GM12801 (cell line): ENCODE results near the gene TASOR2.

Experiments
- CTCF ChIP-seq: IDR thresholded peaks from one replicate; pipeline ENCODE4 v1.5.1; 2011; ENCODE audit warnings: control low read depth; ENCODE audit not compliant: insufficient read length; ENCODE audit errors: extremely low read depth

The TASOR2 gene

GRCh38 chr10:5649746-5650145 is 34.9 kb upstream of the TASOR2 start:
- TF ChIP-seq CTCF = no peak

GRCh38 chr10:5650664-5651387 is 33.8 kb upstream of the TASOR2 start:
- TF ChIP-seq CTCF = no peak

- no peak for TF ChIP-seq CTCF
These were observed 33.3 kb upstream of the TASOR2 start for GRCh38 chr10:5651388-5651764.

GRCh38 chr10:5652746-5653145 is 31.9 kb upstream of the TASOR2 start:
- TF ChIP-seq CTCF = no peak

GRCh38 chr10:5654218-5654755 is 30.4 kb upstream of the TASOR2 start:
- TF ChIP-seq CTCF = no peak

GRCh38 chr10:5655121-5655520 is 29.5 kb upstream of the TASOR2 start:
- no peak for TF ChIP-seq CTCF

- TF ChIP-seq CTCF = no peak
These were observed 27.7 kb upstream of the TASOR2 start for GRCh38 chr10:5656737-5657579.
